Liver (tissue), 9 donors: Measurements from ENCODE around the gene AKAP13. TPM values are rescaled to one million over a fixed set of nuclear protein-coding genes. Genes with fewer than 3 reads are reported as not detected.

Experiments used
- DNase-seq: peaks from one replicate; pipeline ENCODE4 v3.0.0-alpha.2; 2017; ENCODE audit warnings: low spot score
- H3K27ac ChIP-seq, 2 donors: one replicate each; pipeline ENCODE4 v1.7.0; 2013; ENCODE audit warnings: inconsistent platforms in 2 of 2, low read length in 2 of 2, control low read depth in 1 of 2, low read depth in 1 of 2, mild to moderate bottlenecking in 1 of 2
- H3K27me3 ChIP-seq, 4 donors: one replicate each; pipeline versions ENCODE4 v1.6.1 to v1.7.0; 2013; ENCODE audit warnings: low read length in 3 of 4, inconsistent platforms in 1 of 4, mild to moderate bottlenecking in 1 of 4, moderate library complexity in 1 of 4; ENCODE audit not compliant: control insufficient read depth in 4 of 4, insufficient read depth in 4 of 4
- H3K36me3 ChIP-seq, 4 donors: one replicate each; pipeline versions ENCODE4 v1.6.1 to v1.7.0; 2013; ENCODE audit warnings: low read length in 3 of 4, mild to moderate bottlenecking in 3 of 4, low read depth in 1 of 4, moderate library complexity in 1 of 4; ENCODE audit not compliant: control insufficient read depth in 4 of 4, insufficient read depth in 3 of 4
- H3K4me1 ChIP-seq, 4 donors: one replicate each; pipeline versions ENCODE4 v1.6.1 to v1.7.0; 2013; ENCODE audit warnings: low read length in 3 of 4, mild to moderate bottlenecking in 3 of 4, moderate library complexity in 1 of 4; ENCODE audit not compliant: control insufficient read depth in 4 of 4, insufficient read depth in 4 of 4
- H3K4me3 ChIP-seq, 3 donors: one replicate each; pipeline versions ENCODE4 v1.6.1 to v1.7.0; 2013; ENCODE audit warnings: low read length in 3 of 3, control low read depth in 1 of 3, low read depth in 1 of 3, mild to moderate bottlenecking in 1 of 3
- H3K9ac ChIP-seq, 2 donors: one replicate each; pipeline ENCODE4 v1.7.0; 2013; ENCODE audit warnings: low read length in 2 of 2, mild to moderate bottlenecking in 2 of 2, moderate library complexity in 2 of 2, control low read depth in 1 of 2, low read depth in 1 of 2
- H3K9me3 ChIP-seq, 4 donors: one replicate each; pipeline versions ENCODE4 v1.6.1 to v1.7.0; 2013; ENCODE audit warnings: low read length in 3 of 4; ENCODE audit not compliant: control insufficient read depth in 4 of 4
- EGR1 ChIP-seq, 2 donors: IDR thresholded peaks; 2 replicates each; pipeline ENCODE4 v1.6.1; 2016 to 2018; ENCODE audit warnings: antibody characterized with exemption in 2 of 2, low read depth in 2 of 2
- FOXA1 ChIP-seq: IDR thresholded peaks from 2 replicates; pipeline ENCODE4 v1.6.1; 2016; ENCODE audit warnings: antibody characterized with exemption
- FOXA2 ChIP-seq: IDR thresholded peaks from 2 replicates; pipeline ENCODE4 v1.6.1; 2016; ENCODE audit warnings: antibody characterized with exemption
- GABPA ChIP-seq, 2 donors: IDR thresholded peaks in 1 of 2; conservative IDR thresholded peaks in 1 of 2; 2 replicates each; pipeline ENCODE4 v1.6.1; 2016; ENCODE audit warnings: antibody characterized with exemption in 2 of 2, mild to moderate bottlenecking in 1 of 2, moderate library complexity in 1 of 2
- HNF4A ChIP-seq, 2 donors: conservative IDR thresholded peaks; 2 replicates each; pipeline ENCODE4 v1.6.1; 2016; ENCODE audit warnings: antibody characterized with exemption in 2 of 2, mild to moderate bottlenecking in 2 of 2
- HNF4G ChIP-seq: IDR thresholded peaks from 2 replicates; pipeline ENCODE4 v1.6.1; 2016; ENCODE audit warnings: antibody characterized with exemption
- JUND ChIP-seq, 2 donors: IDR thresholded peaks; 2 replicates each; pipeline ENCODE4 v1.6.1; 2016; ENCODE audit warnings: antibody characterized with exemption in 2 of 2
- NR2F2 ChIP-seq: IDR thresholded peaks from 2 replicates; pipeline ENCODE4 v1.6.1; 2016; ENCODE audit warnings: antibody characterized with exemption
- RAD21 ChIP-seq, 2 donors: IDR thresholded peaks; 2 replicates each; pipeline ENCODE4 v1.6.1; 2016; ENCODE audit warnings: antibody characterized with exemption in 2 of 2, mild to moderate bottlenecking in 2 of 2
- RXRA ChIP-seq, 2 donors: IDR thresholded peaks; 2 replicates each; pipeline ENCODE4 v1.6.1; 2017 to 2018; ENCODE audit warnings: antibody characterized with exemption in 2 of 2, mild to moderate bottlenecking in 1 of 2
- SP1 ChIP-seq: IDR thresholded peaks from 2 replicates; pipeline ENCODE4 v1.6.1; 2018; ENCODE audit warnings: antibody characterized with exemption, mild to moderate bottlenecking
- TAF1 ChIP-seq: conservative IDR thresholded peaks from 2 replicates; pipeline ENCODE4 v1.6.1; 2016; ENCODE audit warnings: antibody characterized with exemption, mild to moderate bottlenecking
- YY1 ChIP-seq: IDR thresholded peaks from 2 replicates; pipeline ENCODE4 v1.6.1; 2016; ENCODE audit warnings: antibody characterized with exemption, mild to moderate bottlenecking
- WGBS: extraction: QIAGEN DNeasy Blood & Tissue Kit; methylation state at CpG from one replicate; pipeline ENCODE4 v1.1.7; 2013; 5-methylcytosine and 5-hydroxymethylcytosine counted together
- polyA plus RNA-seq, 2 donors: library from polyadenylated mRNA; stranded (reverse) in 1 of 2; unstranded in 1 of 2; fragments of 200-250 nt in 1 of 2; fragments of >200 nt in 1 of 2; fragmentation: Nextera tagmentation in 1 of 2; extraction: Ambion mirVana in 1 of 2; gene quantifications; one replicate each; pipeline versions ENCODE4 v1.2.1 to v1.2.3, GENCODE V29; 2013 to 2015
- total RNA-seq, 2 donors: library from RNA; depleted of rRNA; stranded (reverse); fragments of >200 nt; gene quantifications; one replicate each; pipeline ENCODE4 v1.2.3, GENCODE V29; 2014
- TF ChIP-seq, protein P1 (sequence below): IDR thresholded peaks from 2 replicates; pipeline ENCODE4 v1.6.1; 2016; ENCODE audit warnings: antibody characterized with exemption
- TF ChIP-seq, protein P2 (sequence below): fragments of 150-350 bp; IDR thresholded peaks from 2 replicates; pipeline ENCODE4 v1.5.1; 2017; ENCODE audit warnings: improper control_type of control experiment, low read depth, low read length; ENCODE audit not compliant: missing input control
- TF ChIP-seq, protein P3 (sequence below): IDR thresholded peaks from 2 replicates; pipeline ENCODE4 v1.6.1; 2016; ENCODE audit warnings: antibody characterized with exemption
- TF ChIP-seq, protein P4 (sequence below): IDR thresholded peaks from 2 replicates; pipeline ENCODE4 v1.6.1; 2016; ENCODE audit warnings: antibody characterized with exemption
- TF ChIP-seq, protein P5 (sequence below): IDR thresholded peaks from 2 replicates; pipeline ENCODE4 v1.6.1; 2016; ENCODE audit warnings: antibody characterized with exemption, mild to moderate bottlenecking
- donor health status: healthy.
- donor health status: healthy.
- donor health status: healthy.
- donor health status: healthy.
- donor health status: healthy.

The AKAP13 gene
- total and polyA plus RNA-seq, 4 donors, result 18.6 to 92.3 (median 37.4) TPM

DNA sequence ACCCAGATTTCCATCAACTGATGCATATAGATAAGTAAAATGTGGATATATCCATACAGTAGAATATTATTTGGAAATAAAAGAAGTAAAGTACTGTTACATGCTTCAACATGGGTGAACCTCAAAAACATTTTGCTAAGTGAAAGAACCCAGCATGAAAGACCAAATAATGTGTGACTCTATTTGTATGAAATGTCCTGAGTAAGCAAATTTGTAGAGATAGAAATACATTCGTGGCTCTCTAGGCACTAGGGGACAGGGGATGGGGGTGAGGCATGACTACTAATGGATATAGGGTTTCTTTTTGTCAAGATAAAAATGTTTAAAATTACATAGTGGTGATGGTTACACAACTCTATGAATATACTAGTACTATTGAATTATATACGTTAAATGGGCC lies 250.6 kb downstream of the AKAP13 start:
- TF ChIP-seq GABPA (IDR thresholded peaks at IDR 0.05 in 1 of 2, conservative IDR thresholded peaks at IDR 0.05 in 1 of 2) (no peak), FOXA2 (no peak), NR2F2 (no peak), TAF1 (no peak), SP1 (no peak), JUND (IDR thresholded peaks at IDR 0.05) (no peak), RAD21 (IDR thresholded peaks at IDR 0.05) (no peak), HNF4A (conservative IDR thresholded peaks at IDR 0.05) (no peak), RXRA (IDR thresholded peaks at IDR 0.05) (no peak), YY1 (no peak), HNF4G (no peak), FOXA1 (no peak), EGR1 (IDR thresholded peaks at IDR 0.05; ENCODE audit: low read depth in 2 of 2) (no peak)
- TF ChIP-seq, protein P1, sequence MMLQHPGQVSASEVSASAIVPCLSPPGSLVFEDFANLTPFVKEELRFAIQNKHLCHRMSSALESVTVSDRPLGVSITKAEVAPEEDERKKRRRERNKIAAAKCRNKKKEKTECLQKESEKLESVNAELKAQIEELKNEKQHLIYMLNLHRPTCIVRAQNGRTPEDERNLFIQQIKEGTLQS, result no peak
- TF ChIP-seq, protein P2, sequence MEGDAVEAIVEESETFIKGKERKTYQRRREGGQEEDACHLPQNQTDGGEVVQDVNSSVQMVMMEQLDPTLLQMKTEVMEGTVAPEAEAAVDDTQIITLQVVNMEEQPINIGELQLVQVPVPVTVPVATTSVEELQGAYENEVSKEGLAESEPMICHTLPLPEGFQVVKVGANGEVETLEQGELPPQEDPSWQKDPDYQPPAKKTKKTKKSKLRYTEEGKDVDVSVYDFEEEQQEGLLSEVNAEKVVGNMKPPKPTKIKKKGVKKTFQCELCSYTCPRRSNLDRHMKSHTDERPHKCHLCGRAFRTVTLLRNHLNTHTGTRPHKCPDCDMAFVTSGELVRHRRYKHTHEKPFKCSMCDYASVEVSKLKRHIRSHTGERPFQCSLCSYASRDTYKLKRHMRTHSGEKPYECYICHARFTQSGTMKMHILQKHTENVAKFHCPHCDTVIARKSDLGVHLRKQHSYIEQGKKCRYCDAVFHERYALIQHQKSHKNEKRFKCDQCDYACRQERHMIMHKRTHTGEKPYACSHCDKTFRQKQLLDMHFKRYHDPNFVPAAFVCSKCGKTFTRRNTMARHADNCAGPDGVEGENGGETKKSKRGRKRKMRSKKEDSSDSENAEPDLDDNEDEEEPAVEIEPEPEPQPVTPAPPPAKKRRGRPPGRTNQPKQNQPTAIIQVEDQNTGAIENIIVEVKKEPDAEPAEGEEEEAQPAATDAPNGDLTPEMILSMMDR, result no peak
- TF ChIP-seq, protein P3, sequence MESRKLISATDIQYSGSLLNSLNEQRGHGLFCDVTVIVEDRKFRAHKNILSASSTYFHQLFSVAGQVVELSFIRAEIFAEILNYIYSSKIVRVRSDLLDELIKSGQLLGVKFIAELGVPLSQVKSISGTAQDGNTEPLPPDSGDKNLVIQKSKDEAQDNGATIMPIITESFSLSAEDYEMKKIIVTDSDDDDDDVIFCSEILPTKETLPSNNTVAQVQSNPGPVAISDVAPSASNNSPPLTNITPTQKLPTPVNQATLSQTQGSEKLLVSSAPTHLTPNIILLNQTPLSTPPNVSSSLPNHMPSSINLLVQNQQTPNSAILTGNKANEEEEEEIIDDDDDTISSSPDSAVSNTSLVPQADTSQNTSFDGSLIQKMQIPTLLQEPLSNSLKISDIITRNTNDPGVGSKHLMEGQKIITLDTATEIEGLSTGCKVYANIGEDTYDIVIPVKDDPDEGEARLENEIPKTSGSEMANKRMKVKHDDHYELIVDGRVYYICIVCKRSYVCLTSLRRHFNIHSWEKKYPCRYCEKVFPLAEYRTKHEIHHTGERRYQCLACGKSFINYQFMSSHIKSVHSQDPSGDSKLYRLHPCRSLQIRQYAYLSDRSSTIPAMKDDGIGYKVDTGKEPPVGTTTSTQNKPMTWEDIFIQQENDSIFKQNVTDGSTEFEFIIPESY, result no peak
- TF ChIP-seq, protein P4, sequence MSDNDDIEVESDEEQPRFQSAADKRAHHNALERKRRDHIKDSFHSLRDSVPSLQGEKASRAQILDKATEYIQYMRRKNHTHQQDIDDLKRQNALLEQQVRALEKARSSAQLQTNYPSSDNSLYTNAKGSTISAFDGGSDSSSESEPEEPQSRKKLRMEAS, result no peak
- TF ChIP-seq, protein P5, sequence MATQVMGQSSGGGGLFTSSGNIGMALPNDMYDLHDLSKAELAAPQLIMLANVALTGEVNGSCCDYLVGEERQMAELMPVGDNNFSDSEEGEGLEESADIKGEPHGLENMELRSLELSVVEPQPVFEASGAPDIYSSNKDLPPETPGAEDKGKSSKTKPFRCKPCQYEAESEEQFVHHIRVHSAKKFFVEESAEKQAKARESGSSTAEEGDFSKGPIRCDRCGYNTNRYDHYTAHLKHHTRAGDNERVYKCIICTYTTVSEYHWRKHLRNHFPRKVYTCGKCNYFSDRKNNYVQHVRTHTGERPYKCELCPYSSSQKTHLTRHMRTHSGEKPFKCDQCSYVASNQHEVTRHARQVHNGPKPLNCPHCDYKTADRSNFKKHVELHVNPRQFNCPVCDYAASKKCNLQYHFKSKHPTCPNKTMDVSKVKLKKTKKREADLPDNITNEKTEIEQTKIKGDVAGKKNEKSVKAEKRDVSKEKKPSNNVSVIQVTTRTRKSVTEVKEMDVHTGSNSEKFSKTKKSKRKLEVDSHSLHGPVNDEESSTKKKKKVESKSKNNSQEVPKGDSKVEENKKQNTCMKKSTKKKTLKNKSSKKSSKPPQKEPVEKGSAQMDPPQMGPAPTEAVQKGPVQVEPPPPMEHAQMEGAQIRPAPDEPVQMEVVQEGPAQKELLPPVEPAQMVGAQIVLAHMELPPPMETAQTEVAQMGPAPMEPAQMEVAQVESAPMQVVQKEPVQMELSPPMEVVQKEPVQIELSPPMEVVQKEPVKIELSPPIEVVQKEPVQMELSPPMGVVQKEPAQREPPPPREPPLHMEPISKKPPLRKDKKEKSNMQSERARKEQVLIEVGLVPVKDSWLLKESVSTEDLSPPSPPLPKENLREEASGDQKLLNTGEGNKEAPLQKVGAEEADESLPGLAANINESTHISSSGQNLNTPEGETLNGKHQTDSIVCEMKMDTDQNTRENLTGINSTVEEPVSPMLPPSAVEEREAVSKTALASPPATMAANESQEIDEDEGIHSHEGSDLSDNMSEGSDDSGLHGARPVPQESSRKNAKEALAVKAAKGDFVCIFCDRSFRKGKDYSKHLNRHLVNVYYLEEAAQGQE, result no peak
- Histone ChIP-seq H3K9ac (no peak overlapping the region), H3K36me3 (peaks cover 0 to 5% (median 0%) of the 10 kb centered on the region in 4 donors), H3K27ac (no peak overlapping the region), H3K27me3 (no peaks in the 10 kb centered on the region), H3K4me1 (peaks cover 0 to 16% (median 6%) of the 10 kb centered on the region in 4 donors), H3K4me3 (no peak overlapping the region), H3K9me3 (no peaks in the 10 kb centered on the region)
- WGBS, result 60% methylated on average over 2 of the region's 2 CpGs
- no peak for DNase-seq
